Regular cardiac myocyte (primary cell): ENCODE results near the gene CASP14. TPM values are rescaled to one million over a fixed set of nuclear protein-coding genes. Genes with fewer than 3 reads are reported as not detected.

ENCODE experiments used
- total RNA-seq: library from RNA; depleted of rRNA; stranded (reverse); fragments of >200 nt; gene quantifications from 2 replicates; pipeline ENCODE4 v1.2.3, GENCODE V29; 2014

The CASP14 gene
- not detected in 2 replicates for total RNA-seq

GRCh38 chr19:15048885-15049541 is at the start of gene CASP14:
TSS of gene CASP14 (plus strand) at chr19:15049480. CDS start at chr19:15052252, 2,772 bp downstream.

GRCh38 chr19:15081911-15082310 is 32.6 kb downstream of the CASP14 start, which contains the start of gene OR1I1:
TSS of gene OR1I1 (plus strand) at chr19:15082211. CDS start at chr19:15087066, 4,855 bp downstream.

GRCh38 chr19:15107061-15108010 is 58.1 kb downstream of the CASP14 start, which contains the start of gene SYDE1:
TSS of gene SYDE1 (plus strand) at chr19:15107401. CDS start at chr19:15107434, 33 bp downstream.

Other genes with a start within 250 kb of the CASP14 start
- not detected in 2 replicates for gene OR7A5, start 214.3 kb upstream of the CASP14 start, total RNA-seq
- not detected in 2 replicates for gene OR7C1, start 214.3 kb upstream of the CASP14 start, total RNA-seq
- gene OR7A10, start 200.6 kb upstream of the CASP14 start, total RNA-seq = not detected in 2 replicates
- gene OR7A17, start 163.3 kb upstream of the CASP14 start, total RNA-seq = not detected in 2 replicates
- gene OR7C2, start 108.0 kb upstream of the CASP14 start, total RNA-seq = not detected in 2 replicates
- gene SLC1A6, start 69.6 kb upstream of the CASP14 start, total RNA-seq = not detected in 2 replicates
- gene OR1I1, start 32.7 kb downstream of the CASP14 start, total RNA-seq = not detected in 2 replicates
- gene SYDE1, start 57.9 kb downstream of the CASP14 start, total RNA-seq = 23.4 and 33.4 TPM in 2 replicates
- gene NOTCH3, start 151.5 kb downstream of the CASP14 start, total RNA-seq = 151 and 182 TPM in 2 replicates
- 0.19 TPM in 1 of 2 replicates, not detected in the other for gene EPHX3, start 183.0 kb downstream of the CASP14 start, total RNA-seq